ENCODE measurements around the gene NIPAL3. TPM values are rescaled to one million over a fixed set of nuclear protein-coding genes. Genes with fewer than 3 reads are reported as not detected.

Gene NIPAL3
- polyA plus RNA-seq, 1 donor from 2014 or later = 9.6 TPM

DNA sequence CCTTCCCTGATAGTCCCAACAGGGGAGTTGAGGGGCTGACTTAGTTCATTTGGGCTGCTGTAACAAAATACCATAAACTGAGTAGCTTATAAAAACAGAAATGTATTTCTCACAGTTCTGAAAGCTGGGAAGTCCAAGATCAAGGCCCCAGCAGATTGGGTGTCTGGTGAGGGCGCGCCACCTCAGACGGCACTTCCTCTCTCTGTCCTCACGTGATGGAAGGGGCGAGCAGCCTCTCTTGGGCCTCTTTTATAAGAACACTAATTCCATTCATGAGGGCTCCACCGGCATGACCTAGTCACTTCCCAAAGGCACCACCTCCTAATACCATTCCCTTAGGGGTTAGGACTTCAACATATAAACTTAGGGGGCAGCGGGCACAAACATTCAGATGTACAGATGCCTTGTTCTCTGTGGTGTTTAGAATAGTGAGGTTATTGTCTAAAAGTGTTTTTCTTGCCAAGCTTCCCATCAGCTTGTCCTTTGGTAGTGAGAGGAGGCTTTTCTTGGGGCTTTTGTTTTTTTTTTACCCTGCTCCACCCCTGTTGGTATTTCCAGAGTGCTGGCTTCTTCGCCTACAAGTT, 20.3 kb downstream of the NIPAL3 start:
- Histone ChIP-seq H3K36me3 (ENCODE audit: insufficient read depth, low read length) (no peaks in the 10 kb centered on the region), H3F3A (ENCODE audit: insufficient read depth, low read length, poor library complexity, severe bottlenecking) (no peaks in the 10 kb centered on the region), H4K20me1 (ENCODE audit: insufficient read depth) (no peaks in the 10 kb centered on the region), H3K4me2 (ENCODE audit: low read length) (no peak overlapping the region), H3K4me3 (ENCODE audit: low read length) (no peak overlapping the region), H3K27ac (ENCODE audit: low read length) (no peak overlapping the region), H2AFZ (ENCODE audit: low read depth, low read length) (no peak overlapping the region), H3K9me3 (ENCODE audit: low read length) (no peaks in the 10 kb centered on the region), H3K9me2 (ENCODE audit: insufficient read depth, low read length) (no peaks in the 10 kb centered on the region), H3K79me2 (replicated peaks; ENCODE audit: insufficient read depth, low read length) (no peaks in the 10 kb centered on the region), H3K9ac (ENCODE audit: low read length) (no peak overlapping the region), H3K27me3 (ENCODE audit: insufficient read depth, low read depth, low read length) (no peaks in the 10 kb centered on the region)
- no peak for TF ChIP-seq EZH2 (IDR thresholded peaks at IDR 0.05; ENCODE audit: borderline replicate concordance, insufficient read depth, low read length, poor library complexity, severe bottlenecking)
- TF ChIP-seq EP300 (conservative IDR thresholded peaks at IDR 0.05; ENCODE audit: poor library complexity, severe bottlenecking) = no peak
- no peak for TF ChIP-seq MXI1 (conservative IDR thresholded peaks at IDR 0.05; ENCODE audit: poor library complexity, severe bottlenecking)
- TF ChIP-seq, protein P1, sequence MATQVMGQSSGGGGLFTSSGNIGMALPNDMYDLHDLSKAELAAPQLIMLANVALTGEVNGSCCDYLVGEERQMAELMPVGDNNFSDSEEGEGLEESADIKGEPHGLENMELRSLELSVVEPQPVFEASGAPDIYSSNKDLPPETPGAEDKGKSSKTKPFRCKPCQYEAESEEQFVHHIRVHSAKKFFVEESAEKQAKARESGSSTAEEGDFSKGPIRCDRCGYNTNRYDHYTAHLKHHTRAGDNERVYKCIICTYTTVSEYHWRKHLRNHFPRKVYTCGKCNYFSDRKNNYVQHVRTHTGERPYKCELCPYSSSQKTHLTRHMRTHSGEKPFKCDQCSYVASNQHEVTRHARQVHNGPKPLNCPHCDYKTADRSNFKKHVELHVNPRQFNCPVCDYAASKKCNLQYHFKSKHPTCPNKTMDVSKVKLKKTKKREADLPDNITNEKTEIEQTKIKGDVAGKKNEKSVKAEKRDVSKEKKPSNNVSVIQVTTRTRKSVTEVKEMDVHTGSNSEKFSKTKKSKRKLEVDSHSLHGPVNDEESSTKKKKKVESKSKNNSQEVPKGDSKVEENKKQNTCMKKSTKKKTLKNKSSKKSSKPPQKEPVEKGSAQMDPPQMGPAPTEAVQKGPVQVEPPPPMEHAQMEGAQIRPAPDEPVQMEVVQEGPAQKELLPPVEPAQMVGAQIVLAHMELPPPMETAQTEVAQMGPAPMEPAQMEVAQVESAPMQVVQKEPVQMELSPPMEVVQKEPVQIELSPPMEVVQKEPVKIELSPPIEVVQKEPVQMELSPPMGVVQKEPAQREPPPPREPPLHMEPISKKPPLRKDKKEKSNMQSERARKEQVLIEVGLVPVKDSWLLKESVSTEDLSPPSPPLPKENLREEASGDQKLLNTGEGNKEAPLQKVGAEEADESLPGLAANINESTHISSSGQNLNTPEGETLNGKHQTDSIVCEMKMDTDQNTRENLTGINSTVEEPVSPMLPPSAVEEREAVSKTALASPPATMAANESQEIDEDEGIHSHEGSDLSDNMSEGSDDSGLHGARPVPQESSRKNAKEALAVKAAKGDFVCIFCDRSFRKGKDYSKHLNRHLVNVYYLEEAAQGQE (IDR thresholded peaks at IDR 0.05; ENCODE audit: borderline replicate concordance) = no peak
- no peak for TF ChIP-seq SMC3 (conservative IDR thresholded peaks at IDR 0.05; ENCODE audit: poor library complexity)
- no peak for TF ChIP-seq RAD21 (conservative IDR thresholded peaks at IDR 0.05)
- TF ChIP-seq, protein P2, sequence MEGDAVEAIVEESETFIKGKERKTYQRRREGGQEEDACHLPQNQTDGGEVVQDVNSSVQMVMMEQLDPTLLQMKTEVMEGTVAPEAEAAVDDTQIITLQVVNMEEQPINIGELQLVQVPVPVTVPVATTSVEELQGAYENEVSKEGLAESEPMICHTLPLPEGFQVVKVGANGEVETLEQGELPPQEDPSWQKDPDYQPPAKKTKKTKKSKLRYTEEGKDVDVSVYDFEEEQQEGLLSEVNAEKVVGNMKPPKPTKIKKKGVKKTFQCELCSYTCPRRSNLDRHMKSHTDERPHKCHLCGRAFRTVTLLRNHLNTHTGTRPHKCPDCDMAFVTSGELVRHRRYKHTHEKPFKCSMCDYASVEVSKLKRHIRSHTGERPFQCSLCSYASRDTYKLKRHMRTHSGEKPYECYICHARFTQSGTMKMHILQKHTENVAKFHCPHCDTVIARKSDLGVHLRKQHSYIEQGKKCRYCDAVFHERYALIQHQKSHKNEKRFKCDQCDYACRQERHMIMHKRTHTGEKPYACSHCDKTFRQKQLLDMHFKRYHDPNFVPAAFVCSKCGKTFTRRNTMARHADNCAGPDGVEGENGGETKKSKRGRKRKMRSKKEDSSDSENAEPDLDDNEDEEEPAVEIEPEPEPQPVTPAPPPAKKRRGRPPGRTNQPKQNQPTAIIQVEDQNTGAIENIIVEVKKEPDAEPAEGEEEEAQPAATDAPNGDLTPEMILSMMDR (IDR thresholded peaks at IDR 0.05; ENCODE audit: poor library complexity, severe bottlenecking) = no peak
- TF ChIP-seq TAF1 (IDR thresholded peaks at IDR 0.05; ENCODE audit: low read depth) = no peak
- TF ChIP-seq POLR2AphosphoS5 (IDR thresholded peaks at IDR 0.05) = no peak

DNA sequence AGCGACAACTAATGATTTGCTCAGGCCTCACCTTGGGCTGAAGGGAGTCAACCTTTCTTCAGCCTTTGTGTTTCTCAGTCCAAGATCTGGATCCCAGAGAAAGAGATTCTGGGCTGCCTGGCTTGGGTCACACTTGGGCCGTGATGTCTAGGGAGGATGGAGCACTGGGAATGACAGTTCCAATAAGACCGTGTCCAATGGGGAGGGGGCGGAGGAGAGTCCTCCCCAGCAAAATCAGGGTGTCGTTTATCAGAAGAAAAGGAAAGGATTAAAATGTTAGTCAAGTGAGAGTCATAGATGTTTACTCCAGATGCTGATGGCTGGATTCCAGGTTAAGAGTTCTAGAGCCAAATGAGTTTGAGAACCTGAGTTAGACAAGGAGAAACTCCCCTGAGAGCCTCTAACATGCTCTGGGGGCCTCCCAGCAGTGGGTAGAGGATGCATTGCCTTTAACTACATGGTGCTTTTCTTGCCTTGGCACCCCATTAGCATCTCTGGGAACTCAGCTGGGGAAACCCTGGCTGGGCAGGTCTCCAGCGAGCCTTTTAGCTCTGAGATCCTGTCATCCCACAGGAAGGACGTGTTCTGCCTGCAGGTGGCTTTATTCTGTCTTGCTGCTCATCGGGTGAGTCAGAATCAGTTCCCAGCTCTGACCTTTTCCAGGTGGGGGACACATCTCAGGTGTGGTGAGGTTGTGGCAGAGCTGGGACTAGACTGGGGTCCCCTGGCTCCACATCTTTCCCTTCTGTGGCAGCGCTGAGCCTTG, 22.2 kb downstream of the NIPAL3 start:
- Histone ChIP-seq H3K9ac (ENCODE audit: low read length) (no peak overlapping the region), H3K9me2 (ENCODE audit: insufficient read depth, low read length) (no peaks in the 10 kb centered on the region), H2AFZ (ENCODE audit: low read depth, low read length) (no peak overlapping the region), H3K79me2 (replicated peaks; ENCODE audit: insufficient read depth, low read length) (no peaks in the 10 kb centered on the region), H3K27ac (ENCODE audit: low read length) (no peak overlapping the region), H3K27me3 (ENCODE audit: insufficient read depth, low read depth, low read length) (no peaks in the 10 kb centered on the region), H3F3A (ENCODE audit: insufficient read depth, low read length, poor library complexity, severe bottlenecking) (no peaks in the 10 kb centered on the region), H4K20me1 (ENCODE audit: insufficient read depth) (no peaks in the 10 kb centered on the region), H3K9me3 (ENCODE audit: low read length) (no peaks in the 10 kb centered on the region), H3K4me3 (ENCODE audit: low read length) (no peak overlapping the region), H3K36me3 (ENCODE audit: insufficient read depth, low read length) (no peaks in the 10 kb centered on the region), H3K4me2 (ENCODE audit: low read length) (no peak overlapping the region)
- TF ChIP-seq SMC3 (conservative IDR thresholded peaks at IDR 0.05; ENCODE audit: poor library complexity) (no peak), RAD21 (conservative IDR thresholded peaks at IDR 0.05) (no peak), POLR2AphosphoS5 (IDR thresholded peaks at IDR 0.05) (no peak), EZH2 (IDR thresholded peaks at IDR 0.05; ENCODE audit: borderline replicate concordance, insufficient read depth, low read length, poor library complexity, severe bottlenecking) (no peak), MXI1 (conservative IDR thresholded peaks at IDR 0.05; ENCODE audit: poor library complexity, severe bottlenecking) (no peak), TAF1 (IDR thresholded peaks at IDR 0.05; ENCODE audit: low read depth) (no peak), EP300 (conservative IDR thresholded peaks at IDR 0.05; ENCODE audit: poor library complexity, severe bottlenecking) (no peak)
- TF ChIP-seq, protein P2 (IDR thresholded peaks at IDR 0.05; ENCODE audit: poor library complexity, severe bottlenecking) = no peak
- TF ChIP-seq, protein P1 (IDR thresholded peaks at IDR 0.05; ENCODE audit: borderline replicate concordance) = no peak
